Smooth muscle cell of the coronary artery (primary cell): ENCODE results near the gene RFX7. TPM values are rescaled to one million over a fixed set of nuclear protein-coding genes. Genes with fewer than 3 reads are reported as not detected.

ENCODE experiments used
- total RNA-seq: library from RNA; depleted of rRNA; stranded (reverse); fragments of >200 nt; gene quantifications from 2 replicates; pipeline ENCODE4 v1.2.3, GENCODE V29; 2014; ENCODE audit warnings: low replicate concordance

RFX7 gene
- 1.2 and 3.0 TPM in 2 replicates for total RNA-seq

GRCh38 chr15:56243163-56244037 lies at the start of gene RFX7:
Gene RFX7, minus strand, starts transcription at chr15:56243879. Its CDS starts 594 bp downstream, at chr15:56243285.

Other genes with a start within 250 kb of the RFX7 start
- 2.0 and 4.1 TPM in 2 replicates for gene TEX9, start 121.5 kb upstream of the RFX7 start, total RNA-seq
- gene MNS1, start 221.3 kb upstream of the RFX7 start, total RNA-seq = 0.47 and 0.98 TPM in 2 replicates